ENCODE measurements around the gene SH3BP4.
"Not testable (repeated sequence)": the region's sequence is repeated elsewhere in the genome, so short reads cannot be mapped to it uniquely, and the experiment has no call there.

GRCh38 chr2:235020141-235020540 lies 68.3 kb downstream of the SH3BP4 start:
- TF ChIP-seq, protein P1, sequence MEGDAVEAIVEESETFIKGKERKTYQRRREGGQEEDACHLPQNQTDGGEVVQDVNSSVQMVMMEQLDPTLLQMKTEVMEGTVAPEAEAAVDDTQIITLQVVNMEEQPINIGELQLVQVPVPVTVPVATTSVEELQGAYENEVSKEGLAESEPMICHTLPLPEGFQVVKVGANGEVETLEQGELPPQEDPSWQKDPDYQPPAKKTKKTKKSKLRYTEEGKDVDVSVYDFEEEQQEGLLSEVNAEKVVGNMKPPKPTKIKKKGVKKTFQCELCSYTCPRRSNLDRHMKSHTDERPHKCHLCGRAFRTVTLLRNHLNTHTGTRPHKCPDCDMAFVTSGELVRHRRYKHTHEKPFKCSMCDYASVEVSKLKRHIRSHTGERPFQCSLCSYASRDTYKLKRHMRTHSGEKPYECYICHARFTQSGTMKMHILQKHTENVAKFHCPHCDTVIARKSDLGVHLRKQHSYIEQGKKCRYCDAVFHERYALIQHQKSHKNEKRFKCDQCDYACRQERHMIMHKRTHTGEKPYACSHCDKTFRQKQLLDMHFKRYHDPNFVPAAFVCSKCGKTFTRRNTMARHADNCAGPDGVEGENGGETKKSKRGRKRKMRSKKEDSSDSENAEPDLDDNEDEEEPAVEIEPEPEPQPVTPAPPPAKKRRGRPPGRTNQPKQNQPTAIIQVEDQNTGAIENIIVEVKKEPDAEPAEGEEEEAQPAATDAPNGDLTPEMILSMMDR (IDR thresholded peaks at IDR 0.05; ENCODE audit: control extremely low read depth in 1 of 3, insufficient read depth in 1 of 3, low read depth in 1 of 3, low read length in 3 of 3), result not testable (repeated sequence)
- not testable (repeated sequence) for TF ChIP-seq POLR2AphosphoS5 (IDR thresholded peaks at IDR 0.05; ENCODE audit: low read depth, low read length); RFX5 (IDR thresholded peaks at IDR 0.05; ENCODE audit: borderline replicate concordance, low read depth, low read length); TEAD4 (IDR thresholded peaks at IDR 0.05; ENCODE audit: low read depth, low read length); GTF2F1 (IDR thresholded peaks at IDR 0.05; ENCODE audit: borderline replicate concordance, low read depth, low read length); RAD21 (IDR thresholded peaks at IDR 0.05 in 1 of 2, conservative IDR thresholded peaks at IDR 0.05 in 1 of 2; ENCODE audit: low read depth in 2 of 2, low read length in 2 of 2); POLR2A (IDR thresholded peaks at IDR 0.05; ENCODE audit: control extremely low read depth in 1 of 2, low read depth in 2 of 2, low read length in 2 of 2); ZNF274 (IDR thresholded peaks at IDR 0.05; ENCODE audit: borderline replicate concordance, extremely low read depth, low read length); RXRA (IDR thresholded peaks at IDR 0.05; ENCODE audit: insufficient read depth, low read depth, low read length); PHF8 (conservative IDR thresholded peaks at IDR 0.05; ENCODE audit: low read depth, low read length)
